ENCODE data around the gene COL5A2. TPM values are rescaled to one million over a fixed set of nuclear protein-coding genes. Genes with fewer than 3 reads are reported as not detected.

Gene COL5A2
- total and polyA plus RNA-seq, 8 donors: 1.9 to 43.3 (median 3.3) TPM

DNA sequence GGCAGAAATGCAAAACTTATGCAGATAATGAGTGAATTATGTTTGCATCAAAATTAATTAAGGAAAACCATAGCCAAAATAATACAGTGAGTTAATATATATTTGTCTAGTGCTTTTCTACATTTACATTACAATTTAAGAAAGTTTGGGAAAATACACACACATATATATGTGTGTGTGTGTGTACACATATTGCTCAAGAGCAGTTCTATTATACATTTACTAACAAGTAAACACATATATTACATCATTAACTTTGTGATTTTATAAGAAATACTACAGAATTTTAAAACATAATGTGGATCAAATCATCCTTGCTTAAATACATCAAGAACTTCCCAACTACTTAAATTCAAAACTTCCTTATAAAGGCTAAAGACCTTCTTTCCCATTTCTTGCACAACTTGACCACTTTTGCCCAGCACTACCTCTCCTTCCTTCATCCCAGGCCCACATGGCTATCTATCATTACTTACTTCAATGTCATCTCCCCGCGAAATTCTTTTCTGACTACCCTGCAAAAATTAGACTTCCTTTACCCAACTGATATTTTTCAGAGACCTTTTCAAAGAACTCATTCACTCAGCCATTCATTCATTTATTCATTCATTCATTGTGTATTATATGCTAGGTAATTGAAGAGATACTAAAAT is 68.4 kb downstream of the COL5A2 start:
- ATAC-seq (no peak), FAIRE-seq (no peak), DNase-seq (no peak)
- Histone ChIP-seq H3K4me1 (no peaks in the 10 kb centered on the region), H3K9me3 (no peaks in the 10 kb centered on the region), H3K36me3 (no peaks in the 10 kb centered on the region), H3K27ac (no peak overlapping the region), H3K4me3 (no peak overlapping the region), H3K27me3 (no peaks in the 10 kb centered on the region)
- WGBS, 2 donors: 76% methylated on average over 2 of the region's 2 CpGs
- intact Hi-C loops (cut with DNase I): no loop called here
- TF ChIP-seq, protein P1, sequence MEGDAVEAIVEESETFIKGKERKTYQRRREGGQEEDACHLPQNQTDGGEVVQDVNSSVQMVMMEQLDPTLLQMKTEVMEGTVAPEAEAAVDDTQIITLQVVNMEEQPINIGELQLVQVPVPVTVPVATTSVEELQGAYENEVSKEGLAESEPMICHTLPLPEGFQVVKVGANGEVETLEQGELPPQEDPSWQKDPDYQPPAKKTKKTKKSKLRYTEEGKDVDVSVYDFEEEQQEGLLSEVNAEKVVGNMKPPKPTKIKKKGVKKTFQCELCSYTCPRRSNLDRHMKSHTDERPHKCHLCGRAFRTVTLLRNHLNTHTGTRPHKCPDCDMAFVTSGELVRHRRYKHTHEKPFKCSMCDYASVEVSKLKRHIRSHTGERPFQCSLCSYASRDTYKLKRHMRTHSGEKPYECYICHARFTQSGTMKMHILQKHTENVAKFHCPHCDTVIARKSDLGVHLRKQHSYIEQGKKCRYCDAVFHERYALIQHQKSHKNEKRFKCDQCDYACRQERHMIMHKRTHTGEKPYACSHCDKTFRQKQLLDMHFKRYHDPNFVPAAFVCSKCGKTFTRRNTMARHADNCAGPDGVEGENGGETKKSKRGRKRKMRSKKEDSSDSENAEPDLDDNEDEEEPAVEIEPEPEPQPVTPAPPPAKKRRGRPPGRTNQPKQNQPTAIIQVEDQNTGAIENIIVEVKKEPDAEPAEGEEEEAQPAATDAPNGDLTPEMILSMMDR (IDR thresholded peaks at IDR 0.05): no peak

DNA sequence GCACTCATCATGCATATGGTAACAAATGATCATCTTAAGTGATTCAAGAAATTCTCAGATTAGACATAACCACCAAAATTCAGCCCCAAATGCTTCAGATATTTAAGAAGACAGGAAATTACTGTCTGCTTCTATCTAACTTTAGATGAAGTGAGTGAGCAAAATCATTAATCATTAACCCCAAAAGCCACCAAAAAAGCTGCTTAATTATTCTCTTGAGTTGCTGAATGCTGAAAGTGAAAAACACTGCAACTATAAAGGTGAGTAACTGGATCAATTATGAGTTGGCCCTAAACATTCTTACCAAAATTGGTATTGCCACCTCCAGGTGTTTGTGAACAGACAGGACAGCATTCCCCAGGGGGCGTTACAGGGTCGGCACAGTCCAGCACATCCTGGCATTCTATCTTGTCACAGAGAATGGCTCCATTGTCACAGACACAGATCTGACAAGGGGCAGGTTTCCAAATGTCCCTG is 69.6 kb downstream of the COL5A2 start:
- H3K27me3 ChIP-seq: no peaks in the 10 kb centered on the region
- H3K4me1 ChIP-seq: peaks cover 0 to 4% (median 0%) of the 10 kb centered on the region in 3 donors
- no peaks in the 10 kb centered on the region for H3K36me3 ChIP-seq
- no peak for ATAC-seq
- TF ChIP-seq, protein P1 (IDR thresholded peaks at IDR 0.05): no peak
- H3K4me3 ChIP-seq: no peak overlapping the region
- intact Hi-C loops (cut with DNase I): no loop called here
- H3K27ac ChIP-seq: no peak overlapping the region
- no peak for DNase-seq
- no peaks in the 10 kb centered on the region for H3K9me3 ChIP-seq
- WGBS, 2 donors: 31 to 46% methylated on average over 2 of the region's 2 CpGs
- no peak for FAIRE-seq

DNA sequence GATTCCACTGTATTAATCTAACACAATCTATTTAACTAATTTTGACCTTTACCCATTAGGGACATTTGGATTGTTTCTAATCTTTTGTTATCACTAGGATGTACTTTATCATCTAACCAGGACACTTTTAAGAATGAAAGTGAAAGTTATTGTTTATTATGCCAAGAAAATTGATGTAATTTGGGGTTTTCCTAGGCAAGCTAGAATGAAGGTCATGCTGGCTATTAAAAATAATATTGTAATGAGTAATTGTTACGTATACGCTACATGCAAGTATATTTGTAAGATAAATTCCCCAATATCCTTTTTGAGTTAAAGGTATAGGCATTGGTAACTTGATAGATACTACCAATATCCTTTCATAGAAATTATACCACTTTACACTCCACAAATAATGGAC is 74.6 kb downstream of the COL5A2 start:
- intact Hi-C loops (cut with DNase I): no loop called here
- ATAC-seq: peak in 1 of 4 donors; percentile 31
- Histone ChIP-seq H3K4me3 (no peak overlapping the region), H3K27ac (no peak overlapping the region), H3K4me1 (peaks cover 0 to 7% (median 0%) of the 10 kb centered on the region in 3 donors), H3K36me3 (no peaks in the 10 kb centered on the region), H3K27me3 (no peaks in the 10 kb centered on the region), H3K9me3 (no peaks in the 10 kb centered on the region)
- DNase-seq: no peak
- 56 to 63% methylated on average over 2 of the region's 2 CpGs for WGBS, 2 donors
- TF ChIP-seq, protein P1 (IDR thresholded peaks at IDR 0.05): no peak
- no peak for FAIRE-seq

DNA sequence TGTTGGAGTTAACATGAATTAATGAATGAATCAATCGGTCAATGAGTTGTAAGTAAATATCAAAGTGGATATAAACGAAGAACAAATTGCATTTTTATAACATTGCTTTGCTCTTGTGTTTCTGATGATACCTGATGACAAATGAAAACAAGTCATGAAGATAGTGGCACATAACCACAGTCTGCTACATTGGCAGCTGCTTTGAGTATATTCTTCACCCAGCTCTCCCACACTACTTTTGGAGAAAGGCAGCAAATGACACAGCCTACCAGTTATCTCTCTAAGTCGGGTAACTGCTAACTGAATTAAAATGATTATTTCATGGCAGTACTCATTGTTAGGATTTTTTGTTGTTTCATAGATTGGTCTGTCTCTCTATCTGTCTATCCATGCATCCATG is 76.8 kb downstream of the COL5A2 start:
- H3K9me3 ChIP-seq: no peaks in the 10 kb centered on the region
- WGBS, 2 donors: 69 to 87% methylated on average over 3 of the region's 3 CpGs
- H3K4me3 ChIP-seq: no peak overlapping the region
- no peaks in the 10 kb centered on the region for H3K27me3 ChIP-seq
- FAIRE-seq (no peak), DNase-seq (no peak), ATAC-seq (no peak)
- H3K4me1 ChIP-seq: peaks cover 0 to 7% (median 0%) of the 10 kb centered on the region in 3 donors
- TF ChIP-seq, protein P1 (IDR thresholded peaks at IDR 0.05): no peak
- intact Hi-C loops (cut with DNase I): no loop called here
- no peaks in the 10 kb centered on the region for H3K36me3 ChIP-seq
- no peak overlapping the region for H3K27ac ChIP-seq

DNA sequence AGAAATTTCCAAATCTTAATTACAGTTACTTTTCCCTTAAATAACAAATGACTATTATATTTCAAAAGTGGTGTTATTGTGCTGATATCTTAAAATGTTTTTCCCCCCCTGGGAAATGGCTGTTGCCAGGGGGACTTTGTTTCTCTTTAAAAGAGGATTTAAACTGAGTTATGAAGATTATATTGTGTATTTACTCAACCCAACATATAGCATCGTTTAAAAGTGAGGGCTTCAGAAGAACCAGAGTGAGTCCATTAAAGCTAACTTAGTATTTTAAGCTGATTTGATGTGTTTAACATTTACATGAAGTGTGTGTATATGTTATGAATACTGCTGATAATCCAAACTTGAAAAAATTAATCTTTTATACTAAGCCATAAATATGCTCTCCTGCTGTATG is 81.6 kb downstream of the COL5A2 start:
- Histone ChIP-seq H3K9me3 (no peaks in the 10 kb centered on the region), H3K27ac (no peak overlapping the region), H3K4me1 (no peaks in the 10 kb centered on the region), H3K36me3 (no peaks in the 10 kb centered on the region), H3K4me3 (no peak overlapping the region), H3K27me3 (no peaks in the 10 kb centered on the region)
- intact Hi-C loops (cut with DNase I): loop anchor here in 1 of 3 donors (10.0 kb wide), 1 partner anchor 317 kb away; no protein-coding TSS in a partner anchor
- DNase-seq: no peak
- TF ChIP-seq, protein P1 (IDR thresholded peaks at IDR 0.05): no peak
- FAIRE-seq: no peak
- no peak for ATAC-seq
- 28 to 30% methylated on average over 1 of the region's 1 CpG for WGBS, 2 donors

Measured in pancreas (tissue), 10 donors.